Nephron (organoid): ENCODE measurements around the gene TUBB4B.

Source experiments
- H3K27ac Mint-ChIP-seq, 3 experiments: 2 replicates each; pipeline ENCODE4 v1.8.0; 2020; ENCODE audit warnings: mixed read lengths in 3 of 3, mild to moderate bottlenecking in 2 of 3, moderate library complexity in 1 of 3
- H3K27me3 Mint-ChIP-seq: 2 replicates; pipeline ENCODE4 v1.8.0; 2021; ENCODE audit warnings: low read depth, mild to moderate bottlenecking, moderate library complexity, mixed read lengths
- H3K36me3 Mint-ChIP-seq: 2 replicates; pipeline ENCODE4 v1.8.0; 2020; ENCODE audit warnings: low read depth, mixed read lengths
- H3K4me1 Mint-ChIP-seq: 2 replicates; pipeline ENCODE4 v1.8.0; 2020; ENCODE audit warnings: mixed read lengths
- H3K4me3 Mint-ChIP-seq, 3 experiments: 2 replicates each; pipeline ENCODE4 v1.8.0; 2020; ENCODE audit warnings: mild to moderate bottlenecking in 3 of 3, mixed read lengths in 3 of 3, moderate library complexity in 2 of 3
- H3K9me3 Mint-ChIP-seq: 2 replicates; pipeline ENCODE4 v1.8.0; 2020; ENCODE audit warnings: mixed read lengths
- CTCF ChIP-seq, 3 experiments: fragments of 200-600 bp; sonication (generic); IDR thresholded peaks; one replicate each; pipeline ENCODE4 v1.5.0; 2021; ENCODE audit warnings: antibody characterized with exemption in 3 of 3; ENCODE audit not compliant: unreplicated experiment in 3 of 3

Gene TUBB4B

GRCh38 chr9:137226338-137227053, 14.6 kb upstream of the TUBB4B start:
- H3K27ac Mint-ChIP-seq: no peak overlapping the region
- no peaks in the 10 kb centered on the region for H3K36me3 Mint-ChIP-seq
- TF ChIP-seq CTCF (IDR thresholded peaks at IDR 0.05; ENCODE audit: unreplicated experiment in 3 of 3): no peak
- peaks cover 5% of the 10 kb centered on the region for H3K4me1 Mint-ChIP-seq
- no peaks in the 10 kb centered on the region for H3K9me3 Mint-ChIP-seq
- H3K27me3 Mint-ChIP-seq: peaks cover 4% of the 10 kb centered on the region
- peak overlapping the region in 1 of 3 experiments; percentile 37 for H3K4me3 Mint-ChIP-seq

- H3K9me3 Mint-ChIP-seq: no peaks in the 10 kb centered on the region
- H3K4me3 Mint-ChIP-seq: peak within 1 kb of the TSS; percentile 24 to 59 (median 44)
- H3K27me3 Mint-ChIP-seq: peaks cover 4% of the 10 kb centered on the region
- TF ChIP-seq CTCF (IDR thresholded peaks at IDR 0.05; ENCODE audit: unreplicated experiment in 3 of 3): peak; percentile 85 to 89 (median 85)
- no peaks in the 10 kb centered on the region for H3K36me3 Mint-ChIP-seq
- H3K27ac Mint-ChIP-seq: peak within 1 kb of the TSS; percentile 41 to 65 (median 46)
- peaks cover 5% of the 10 kb centered on the region for H3K4me1 Mint-ChIP-seq
Observed at GRCh38 chr9:137227054-137227852, 13.8 kb upstream of the TUBB4B start, which contains the start of gene RNF224. Gene RNF224 (plus strand): TSS chr9:137227502. CDS start chr9:137228336, 834 bp downstream.

GRCh38 chr9:137227853-137228505, 13.1 kb upstream of the TUBB4B start:
- no peaks in the 10 kb centered on the region for H3K9me3 Mint-ChIP-seq
- no peaks in the 10 kb centered on the region for H3K36me3 Mint-ChIP-seq
- peaks cover 4% of the 10 kb centered on the region for H3K27me3 Mint-ChIP-seq
- H3K4me1 Mint-ChIP-seq: peaks cover 5% of the 10 kb centered on the region
- peak overlapping the region; percentile 24 to 59 (median 44) for H3K4me3 Mint-ChIP-seq
- peak overlapping the region; percentile 41 to 65 (median 46) for H3K27ac Mint-ChIP-seq
- TF ChIP-seq CTCF (IDR thresholded peaks at IDR 0.05; ENCODE audit: unreplicated experiment in 3 of 3): no peak

GRCh38 chr9:137228506-137228967, 12.6 kb upstream of the TUBB4B start:
- no peak overlapping the region for H3K27ac Mint-ChIP-seq
- no peak for TF ChIP-seq CTCF (IDR thresholded peaks at IDR 0.05; ENCODE audit: unreplicated experiment in 3 of 3)
- peaks cover 5% of the 10 kb centered on the region for H3K4me1 Mint-ChIP-seq
- no peak overlapping the region for H3K4me3 Mint-ChIP-seq
- no peaks in the 10 kb centered on the region for H3K36me3 Mint-ChIP-seq
- peaks cover 4% of the 10 kb centered on the region for H3K27me3 Mint-ChIP-seq
- no peaks in the 10 kb centered on the region for H3K9me3 Mint-ChIP-seq

- Mint-ChIP-seq H3K9me3 (no peaks in the 10 kb centered on the region), H3K4me3 (no peak overlapping the region), H3K4me1 (peaks cover 5% of the 10 kb centered on the region), H3K27ac (peak overlapping the region in 2 of 3 experiments; percentile 72 to 73), H3K36me3 (no peaks in the 10 kb centered on the region), H3K27me3 (peaks cover 4% of the 10 kb centered on the region)
- no peak for TF ChIP-seq CTCF (IDR thresholded peaks at IDR 0.05; ENCODE audit: unreplicated experiment in 3 of 3)
Observed at GRCh38 chr9:137228968-137229896, 11.9 kb upstream of the TUBB4B start.
